ENCODE measurements around the gene ATP6V0A4.

ATP6V0A4 gene

GRCh38 chr7:138710536-138711385 lies 87.2 kb downstream of the ATP6V0A4 start:
- Histone ChIP-seq H3K56ac (ENCODE audit: low read length) (peak overlapping the region; percentile 7), H3K4me2 (ENCODE audit: low read length) (no peak overlapping the region), H2BK120ac (ENCODE audit: low read depth, low read length) (no peak overlapping the region), H3K18ac (ENCODE audit: low read length) (no peak overlapping the region), H3K4me1 (ENCODE audit: control insufficient read depth, low read depth, low read length) (no peaks in the 10 kb centered on the region), H4K5ac (ENCODE audit: low read length) (no peak overlapping the region), H3K79me1 (ENCODE audit: low read length) (no peaks in the 10 kb centered on the region), H3K4ac (ENCODE audit: low read depth, low read length) (no peak overlapping the region), H2BK15ac (replicated peaks; ENCODE audit: low read depth) (no peak overlapping the region), H3K23ac (ENCODE audit: low read length) (no peak overlapping the region), H3K9ac (ENCODE audit: low read length) (no peak overlapping the region), H3K27me3 (ENCODE audit: insufficient read depth, low read length, poor library complexity) (no peaks in the 10 kb centered on the region), H3K27ac (ENCODE audit: low read depth, low read length) (no peak overlapping the region), H3K79me2 (ENCODE audit: control insufficient read depth, insufficient read depth, low read length) (no peaks in the 10 kb centered on the region), H2AK5ac (ENCODE audit: low read length) (no peak overlapping the region), H4K8ac (ENCODE audit: low read depth, low read length) (no peak overlapping the region), H3K36me3 (ENCODE audit: control insufficient read depth, insufficient read depth, low read length) (no peaks in the 10 kb centered on the region), H3K4me3 (ENCODE audit: low read length) (no peak overlapping the region), H2BK5ac (ENCODE audit: low read length) (no peak overlapping the region)
- peak; percentile 38 for DNase-seq
- no CpG with 5 or more reads among the region's 15 CpGs for WGBS (ENCODE audit: extremely low coverage, insufficient coverage, low lambda C conversion rate)

DNA sequence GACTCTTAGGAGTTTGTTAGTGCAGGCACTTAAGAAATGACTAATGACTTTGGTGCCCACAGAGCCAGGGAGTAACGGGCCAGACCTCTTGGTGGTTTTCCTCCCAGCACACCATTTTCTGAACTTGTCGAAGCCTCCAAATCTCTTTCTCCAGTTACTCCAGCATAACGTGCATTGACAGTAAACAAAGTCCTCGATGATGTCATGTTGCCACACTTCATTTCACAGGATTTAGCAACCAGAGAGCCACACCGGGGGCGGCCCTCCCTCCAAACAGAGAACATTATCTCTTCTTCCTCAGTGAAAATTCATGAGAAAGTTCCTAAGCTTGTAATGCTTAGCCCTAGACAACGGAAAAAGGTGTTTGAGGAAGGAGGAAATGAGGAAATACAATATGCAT lies 92.8 kb downstream of the ATP6V0A4 start:
- no peak overlapping the region for H2BK15ac ChIP-seq (replicated peaks; ENCODE audit: low read depth)
- no peak overlapping the region for H4K5ac ChIP-seq (ENCODE audit: low read length)
- no peak overlapping the region for H3K18ac ChIP-seq (ENCODE audit: low read length)
- no peaks in the 10 kb centered on the region for H3K4me1 ChIP-seq (ENCODE audit: control insufficient read depth, low read depth, low read length)
- H3K27me3 ChIP-seq (ENCODE audit: insufficient read depth, low read length, poor library complexity): no peaks in the 10 kb centered on the region
- no peak overlapping the region for H3K4ac ChIP-seq (ENCODE audit: low read depth, low read length)
- no peak overlapping the region for H3K27ac ChIP-seq (ENCODE audit: low read depth, low read length)
- WGBS (ENCODE audit: extremely low coverage, insufficient coverage, low lambda C conversion rate): no CpG with 5 or more reads among the region's 7 CpGs
- H3K4me2 ChIP-seq (ENCODE audit: low read length): no peak overlapping the region
- no peak overlapping the region for H2BK120ac ChIP-seq (ENCODE audit: low read depth, low read length)
- no peaks in the 10 kb centered on the region for H3K79me1 ChIP-seq (ENCODE audit: low read length)
- no peaks in the 10 kb centered on the region for H3K36me3 ChIP-seq (ENCODE audit: control insufficient read depth, insufficient read depth, low read length)
- H3K4me3 ChIP-seq (ENCODE audit: low read length): no peak overlapping the region
- no peak overlapping the region for H3K56ac ChIP-seq (ENCODE audit: low read length)
- no peak overlapping the region for H2AK5ac ChIP-seq (ENCODE audit: low read length)
- H3K9ac ChIP-seq (ENCODE audit: low read length): no peak overlapping the region
- no peaks in the 10 kb centered on the region for H3K79me2 ChIP-seq (ENCODE audit: control insufficient read depth, insufficient read depth, low read length)
- H3K23ac ChIP-seq (ENCODE audit: low read length): no peak overlapping the region
- H2BK5ac ChIP-seq (ENCODE audit: low read length): no peak overlapping the region
- H4K8ac ChIP-seq (ENCODE audit: low read depth, low read length): no peak overlapping the region
- DNase-seq: no peak

GRCh38 chr7:138701537-138701923 lies 96.5 kb downstream of the ATP6V0A4 start:
- no peaks in the 10 kb centered on the region for H3K4me1 ChIP-seq (ENCODE audit: control insufficient read depth, low read depth, low read length)
- no peaks in the 10 kb centered on the region for H3K79me2 ChIP-seq (ENCODE audit: control insufficient read depth, insufficient read depth, low read length)
- no peak overlapping the region for H2BK15ac ChIP-seq (replicated peaks; ENCODE audit: low read depth)
- H2BK120ac ChIP-seq (ENCODE audit: low read depth, low read length): no peak overlapping the region
- H3K18ac ChIP-seq (ENCODE audit: low read length): no peak overlapping the region
- H3K27me3 ChIP-seq (ENCODE audit: insufficient read depth, low read length, poor library complexity): no peaks in the 10 kb centered on the region
- H4K8ac ChIP-seq (ENCODE audit: low read depth, low read length): no peak overlapping the region
- H3K23ac ChIP-seq (ENCODE audit: low read length): no peak overlapping the region
- H3K79me1 ChIP-seq (ENCODE audit: low read length): no peaks in the 10 kb centered on the region
- H3K4me3 ChIP-seq (ENCODE audit: low read length): no peak overlapping the region
- no peak overlapping the region for H3K27ac ChIP-seq (ENCODE audit: low read depth, low read length)
- DNase-seq: no peak
- no peak overlapping the region for H3K9ac ChIP-seq (ENCODE audit: low read length)
- no CpG with 5 or more reads among the region's 2 CpGs for WGBS (ENCODE audit: extremely low coverage, insufficient coverage, low lambda C conversion rate)
- no peak overlapping the region for H4K5ac ChIP-seq (ENCODE audit: low read length)
- no peak overlapping the region for H3K4me2 ChIP-seq (ENCODE audit: low read length)
- H3K4ac ChIP-seq (ENCODE audit: low read depth, low read length): no peak overlapping the region
- H2AK5ac ChIP-seq (ENCODE audit: low read length): no peak overlapping the region
- no peaks in the 10 kb centered on the region for H3K36me3 ChIP-seq (ENCODE audit: control insufficient read depth, insufficient read depth, low read length)
- no peak overlapping the region for H2BK5ac ChIP-seq (ENCODE audit: low read length)
- no peak overlapping the region for H3K56ac ChIP-seq (ENCODE audit: low read length)

GRCh38 chr7:138700857-138701536 lies 97.0 kb downstream of the ATP6V0A4 start, which contains the start of gene SVOPL:
Gene SVOPL, minus strand, starts transcription at chr7:138701362. Its CDS starts 22,317 bp downstream, at chr7:138679045.
- no peak for DNase-seq
- Histone ChIP-seq H4K5ac (ENCODE audit: low read length) (no peak within 1 kb of the TSS), H3K9ac (ENCODE audit: low read length) (no peak within 1 kb of the TSS), H2AK5ac (ENCODE audit: low read length) (no peak within 1 kb of the TSS), H2BK120ac (ENCODE audit: low read depth, low read length) (no peak within 1 kb of the TSS), H3K4me3 (ENCODE audit: low read length) (no peak within 1 kb of the TSS), H3K18ac (ENCODE audit: low read length) (no peak within 1 kb of the TSS), H3K4ac (ENCODE audit: low read depth, low read length) (no peak within 1 kb of the TSS), H4K8ac (ENCODE audit: low read depth, low read length) (no peak within 1 kb of the TSS), H3K27ac (ENCODE audit: low read depth, low read length) (no peak within 1 kb of the TSS), H2BK15ac (replicated peaks; ENCODE audit: low read depth) (no peak within 1 kb of the TSS), H2BK5ac (ENCODE audit: low read length) (no peak within 1 kb of the TSS), H3K79me2 (ENCODE audit: control insufficient read depth, insufficient read depth, low read length) (no peaks in the 10 kb centered on the region), H3K23ac (ENCODE audit: low read length) (no peak within 1 kb of the TSS), H3K4me1 (ENCODE audit: control insufficient read depth, low read depth, low read length) (no peaks in the 10 kb centered on the region), H3K27me3 (ENCODE audit: insufficient read depth, low read length, poor library complexity) (no peaks in the 10 kb centered on the region), H3K56ac (ENCODE audit: low read length) (no peak within 1 kb of the TSS), H3K79me1 (ENCODE audit: low read length) (no peaks in the 10 kb centered on the region), H3K36me3 (ENCODE audit: control insufficient read depth, insufficient read depth, low read length) (no peaks in the 10 kb centered on the region), H3K4me2 (ENCODE audit: low read length) (no peak within 1 kb of the TSS)
- WGBS (ENCODE audit: extremely low coverage, insufficient coverage, low lambda C conversion rate): no CpG with 5 or more reads among the region's 7 CpGs

DNA sequence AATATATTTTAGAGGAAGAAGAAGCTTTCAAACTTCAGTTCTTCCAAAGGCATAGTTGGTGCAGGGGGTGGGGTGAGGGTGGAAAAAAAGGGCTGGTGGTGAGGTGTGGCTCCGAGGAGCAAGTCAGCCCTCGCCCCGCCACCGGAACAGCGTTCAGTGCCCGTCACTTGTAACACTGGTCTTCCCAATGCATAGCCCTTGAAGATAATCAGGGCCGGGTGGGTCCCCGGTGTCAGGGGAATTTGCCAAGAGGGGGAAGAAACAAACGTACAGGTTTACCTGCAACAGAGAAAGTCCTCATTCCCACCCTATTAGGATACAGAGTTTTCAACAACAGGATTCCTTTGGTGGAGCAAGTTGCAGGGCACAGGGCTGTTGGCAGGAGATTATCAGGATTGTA lies 98.3 kb downstream of the ATP6V0A4 start:
- no peak overlapping the region for H3K4ac ChIP-seq (ENCODE audit: low read depth, low read length)
- no peak overlapping the region for H4K5ac ChIP-seq (ENCODE audit: low read length)
- H3K27ac ChIP-seq (ENCODE audit: low read depth, low read length): no peak overlapping the region
- no peaks in the 10 kb centered on the region for H3K36me3 ChIP-seq (ENCODE audit: control insufficient read depth, insufficient read depth, low read length)
- no peak overlapping the region for H3K56ac ChIP-seq (ENCODE audit: low read length)
- no peaks in the 10 kb centered on the region for H3K4me1 ChIP-seq (ENCODE audit: control insufficient read depth, low read depth, low read length)
- no peak overlapping the region for H2BK5ac ChIP-seq (ENCODE audit: low read length)
- no peak overlapping the region for H3K9ac ChIP-seq (ENCODE audit: low read length)
- WGBS (ENCODE audit: extremely low coverage, insufficient coverage, low lambda C conversion rate): no CpG with 5 or more reads among the region's 9 CpGs
- H2AK5ac ChIP-seq (ENCODE audit: low read length): no peak overlapping the region
- no peak overlapping the region for H4K8ac ChIP-seq (ENCODE audit: low read depth, low read length)
- H2BK15ac ChIP-seq (replicated peaks; ENCODE audit: low read depth): no peak overlapping the region
- no peaks in the 10 kb centered on the region for H3K79me2 ChIP-seq (ENCODE audit: control insufficient read depth, insufficient read depth, low read length)
- H3K4me3 ChIP-seq (ENCODE audit: low read length): no peak overlapping the region
- H3K27me3 ChIP-seq (ENCODE audit: insufficient read depth, low read length, poor library complexity): no peaks in the 10 kb centered on the region
- no peak overlapping the region for H2BK120ac ChIP-seq (ENCODE audit: low read depth, low read length)
- DNase-seq: no peak
- no peaks in the 10 kb centered on the region for H3K79me1 ChIP-seq (ENCODE audit: low read length)
- no peak overlapping the region for H3K18ac ChIP-seq (ENCODE audit: low read length)
- H3K4me2 ChIP-seq (ENCODE audit: low read length): no peak overlapping the region
- H3K23ac ChIP-seq (ENCODE audit: low read length): no peak overlapping the region

Data from mesendoderm (in vitro differentiated cells).